H1 (cell line): ENCODE measurements around the gene SEMA4C. TPM values are rescaled to one million over a fixed set of nuclear protein-coding genes. Genes with fewer than 3 reads are reported as not detected.

Experiments used
- CTCF ChIA-PET: fragments of 300-600 bp; sonication (Branson Sonifier 250); formaldehyde crosslinking; loops from one replicate; lab custom pipeline; 2021; ENCODE audit not compliant: partially characterized antibody; lab: Charles Lee
- POLR2A ChIA-PET: fragments of 300-600 bp; sonication (Branson Sonifier 250); formaldehyde crosslinking; loops from one replicate; lab custom pipeline; 2021; ENCODE audit warnings: inconsistent platforms; ENCODE audit not compliant: partially characterized antibody; lab: Charles Lee
- DNase-seq, 2 experiments: peaks; one replicate each; pipeline versions ENCODE4 v3.0.0 to v3.0.0-alpha.2; 2010 to 2022; ENCODE audit warnings: low spot score in 2 of 2, low read depth in 1 of 2, mixed read lengths in 1 of 2
- FAIRE-seq: peaks from 2 replicates; lab custom pipeline; 2011; peaks lifted over from hg19 to GRCh38; lab: Jason Lieb, UNC
- H2AFZ ChIP-seq: 2 replicates; pipeline ENCODE4 v1.8.1; 2012; ENCODE audit warnings: low read length, inconsistent platforms
- H2AK5ac ChIP-seq: 2 replicates; pipeline ENCODE4 v1.6.1; 2013; ENCODE audit warnings: low read depth, low read length
- H2BK120ac ChIP-seq: replicated peaks from 2 replicates; pipeline ENCODE3; 2013; ENCODE audit warnings: low read depth, low read length, inconsistent platforms
- H2BK12ac ChIP-seq: 2 replicates; pipeline ENCODE4 v1.6.1; 2013; ENCODE audit warnings: low read depth, low read length
- H2BK15ac ChIP-seq: 2 replicates; pipeline ENCODE4 v1.6.1; 2013; ENCODE audit warnings: low read length
- H2BK20ac ChIP-seq: 2 replicates; pipeline ENCODE4 v1.6.1; 2013; ENCODE audit warnings: low read length
- H2BK5ac ChIP-seq: 2 replicates; pipeline ENCODE4 v1.6.1; 2013; ENCODE audit warnings: low read depth, low read length
- H3K14ac ChIP-seq: 2 replicates; pipeline ENCODE4 v1.6.1; 2013; ENCODE audit warnings: inconsistent platforms; ENCODE audit not compliant: insufficient read length
- H3K18ac ChIP-seq: 2 replicates; pipeline ENCODE4 v1.6.1; 2013; ENCODE audit warnings: low read length; ENCODE audit errors: extremely low read depth
- H3K23ac ChIP-seq: 2 replicates; pipeline ENCODE4 v1.6.1; 2013; ENCODE audit warnings: inconsistent platforms; ENCODE audit not compliant: insufficient read length
- H3K23me2 ChIP-seq: 2 replicates; pipeline ENCODE4 v1.6.1; 2013; ENCODE audit warnings: low read depth, low read length
- H3K27ac ChIP-seq: 2 replicates; pipeline ENCODE4 v1.6.1; 2011; ENCODE audit warnings: low read depth, low read length, inconsistent platforms
- H3K27me3 ChIP-seq, 4 experiments: replicated peaks in 1 of 4; 1 replicate in 1 of 4; 2 replicates in 3 of 4; pipeline versions ENCODE4 v1.6.1 to v1.8.1; 2011 to 2013; ENCODE audit warnings: low read length in 3 of 4, mild to moderate bottlenecking in 3 of 4, inconsistent platforms in 2 of 4, mixed read lengths in 2 of 4, moderate library complexity in 1 of 4; ENCODE audit not compliant: control insufficient read depth in 3 of 4, insufficient read depth in 3 of 4; ENCODE audit errors: extremely low read depth in 1 of 4
- H3K36me3 ChIP-seq, 4 experiments: 2 replicates each; pipeline versions ENCODE4 v1.6.1 to v1.8.1; 2011 to 2013; ENCODE audit warnings: mild to moderate bottlenecking in 4 of 4, low read length in 3 of 4, moderate library complexity in 2 of 4, control low read depth in 1 of 4, inconsistent platforms in 1 of 4; ENCODE audit not compliant: insufficient read depth in 4 of 4, control insufficient read depth in 2 of 4
- H3K4ac ChIP-seq: replicated peaks from 2 replicates; pipeline ENCODE3; 2013; ENCODE audit warnings: low read length, low read depth, mixed read lengths, inconsistent platforms; ENCODE audit not compliant: insufficient read length
- H3K4me1 ChIP-seq, 4 experiments: replicated peaks in 1 of 4; 1 replicate in 1 of 4; 2 replicates in 3 of 4; pipeline versions ENCODE4 v1.6.1 to v1.8.1; 2011 to 2013; ENCODE audit warnings: low read length in 3 of 4, inconsistent platforms in 2 of 4, mixed read lengths in 1 of 4; ENCODE audit not compliant: insufficient read depth in 4 of 4, control insufficient read depth in 3 of 4
- H3K4me2 ChIP-seq, 2 experiments: 2 replicates each; pipeline versions ENCODE4 v1.6.1 to v1.8.1; 2011 to 2013; ENCODE audit warnings: low read depth in 2 of 2, low read length in 2 of 2, control low read depth in 1 of 2, inconsistent platforms in 1 of 2, mild to moderate bottlenecking in 1 of 2; ENCODE audit not compliant: insufficient read depth in 1 of 2
- H3K4me3 ChIP-seq, 4 experiments: fragments of 200-600, 300-600 bp in 1 of 4; sonication (generic), shearing (Covaris generic), sonication (Bioruptor Twin) in 1 of 4; 2 replicates each; pipeline versions ENCODE4 v1.5.1 to v1.8.1; 2011 to 2016; ENCODE audit warnings: low read length in 4 of 4, low read depth in 3 of 4, control low read depth in 2 of 4, inconsistent platforms in 2 of 4, mild to moderate bottlenecking in 2 of 4, mixed read lengths in 1 of 4, moderate library complexity in 1 of 4; ENCODE audit not compliant: insufficient read depth in 2 of 4; ENCODE audit errors: extremely low read depth in 1 of 4
- H3K56ac ChIP-seq: replicated peaks from 2 replicates; pipeline ENCODE3; 2013; ENCODE audit warnings: low read depth, mild to moderate bottlenecking, mixed read lengths, low read length, inconsistent platforms; ENCODE audit not compliant: insufficient read length
- H3K79me1 ChIP-seq: 2 replicates; pipeline ENCODE4 v1.6.1; 2013; ENCODE audit warnings: low read depth, low read length, control low read depth
- H3K79me2 ChIP-seq, 2 experiments: 2 replicates each; pipeline versions ENCODE4 v1.6.1 to v1.8.1; 2012 to 2013; ENCODE audit warnings: low read length in 2 of 2, mild to moderate bottlenecking in 2 of 2, inconsistent platforms in 1 of 2; ENCODE audit not compliant: insufficient read depth in 2 of 2, control insufficient read depth in 1 of 2
- H3K9ac ChIP-seq, 4 experiments: replicated peaks in 1 of 4; 1 replicate in 1 of 4; 2 replicates in 3 of 4; pipeline versions ENCODE4 v1.6.1 to v1.8.1; 2011 to 2013; ENCODE audit warnings: low read depth in 3 of 4, low read length in 3 of 4, control low read depth in 2 of 4, mild to moderate bottlenecking in 2 of 4, moderate library complexity in 2 of 4, inconsistent platforms in 1 of 4; ENCODE audit errors: extremely low read depth in 1 of 4
- H3K9me3 ChIP-seq, 2 experiments: 2 replicates each; pipeline versions ENCODE4 v1.6.1 to v1.8.1; 2012 to 2013; ENCODE audit warnings: mild to moderate bottlenecking in 2 of 2, moderate library complexity in 2 of 2, control low read depth in 1 of 2, inconsistent platforms in 1 of 2, low read depth in 1 of 2, low read length in 1 of 2, mixed read lengths in 1 of 2; ENCODE audit not compliant: insufficient read depth in 2 of 2
- H4K20me1 ChIP-seq, 2 experiments: replicated peaks in 1 of 2; 2 replicates each; pipeline versions ENCODE3 to v1.8.1; 2011 to 2013; ENCODE audit warnings: inconsistent platforms in 2 of 2, low read length in 2 of 2, mild to moderate bottlenecking in 1 of 2; ENCODE audit not compliant: insufficient read depth in 2 of 2, control insufficient read depth in 1 of 2
- H4K5ac ChIP-seq: 2 replicates; pipeline ENCODE4 v1.6.1; 2013; ENCODE audit warnings: low read length, low read depth, mixed read lengths, inconsistent platforms; ENCODE audit not compliant: insufficient read length
- H4K8ac ChIP-seq: 2 replicates; pipeline ENCODE4 v1.8.0; 2013; ENCODE audit warnings: mild to moderate bottlenecking, moderate library complexity, low read length, inconsistent platforms; ENCODE audit not compliant: insufficient read depth; ENCODE audit errors: extremely low read depth
- H4K91ac ChIP-seq: replicated peaks from 2 replicates; pipeline ENCODE3; 2013; ENCODE audit warnings: low read length, mixed read lengths, inconsistent platforms; ENCODE audit not compliant: insufficient read length
- CREB1 ChIP-seq: IDR thresholded peaks from 2 replicates; pipeline ENCODE4 v1.6.1; 2012; ENCODE audit warnings: inconsistent platforms
- JUN ChIP-seq: IDR thresholded peaks from 2 replicates; pipeline ENCODE4 v1.6.1; 2011; ENCODE audit warnings: low read depth, mild to moderate bottlenecking, improper control_type of control experiment, low read length
- JUND ChIP-seq: IDR thresholded peaks from 2 replicates; pipeline ENCODE4 v1.6.1; 2011; ENCODE audit warnings: mild to moderate bottlenecking, improper control_type of control experiment, low read length
- KDM1A ChIP-seq: fragments of 200-600, 300-600 bp; sonication (generic); IDR thresholded peaks from 2 replicates; pipeline ENCODE4 v1.7.1; 2016; ENCODE audit warnings: mild to moderate bottlenecking, low read length, borderline replicate concordance
- POLR2AphosphoS5 ChIP-seq: IDR thresholded peaks from 2 replicates; pipeline ENCODE4 v1.6.1; 2011; ENCODE audit warnings: low read depth, low read length
- SP2 ChIP-seq: IDR thresholded peaks from 2 replicates; pipeline ENCODE4 v1.6.1; 2012; ENCODE audit warnings: mild to moderate bottlenecking, low read length, inconsistent platforms
- TAF7 ChIP-seq: optimal IDR thresholded peaks from 2 replicates; pipeline ENCODE3; 2011; ENCODE audit warnings: low read depth, mild to moderate bottlenecking, inconsistent platforms, low read length, moderate library complexity, borderline replicate concordance
- TEAD4 ChIP-seq: IDR thresholded peaks from 2 replicates; pipeline ENCODE4 v1.6.1; 2012; ENCODE audit warnings: low read depth, low read length, inconsistent platforms, mixed read lengths
- ZNF274 ChIP-seq: IDR thresholded peaks from 2 replicates; pipeline ENCODE4 v1.7.0; 2012; ENCODE audit warnings: low read length, borderline replicate concordance; ENCODE audit errors: extremely low read depth
- WGBS, 2 experiments: shearing (Covaris generic) in 1 of 2; methylation state at CpG; one replicate each; pipeline versions ENCODE4 v1.1.6 to v1.1.7; 2013 to 2015; ENCODE audit warnings: low lambda C conversion rate in 2 of 2, mixed read lengths in 2 of 2, inconsistent platforms in 1 of 2, low coverage in 1 of 2, missing lambda C conversion rate in 1 of 2; ENCODE audit not compliant: insufficient replicate concordance in 2 of 2, insufficient coverage in 1 of 2, insufficient read length in 1 of 2; ENCODE audit errors: extremely low coverage in 1 of 2, missing lambda C conversion rate in 1 of 2; 5-methylcytosine and 5-hydroxymethylcytosine counted together
- polyA plus RNA-seq, 7 experiments: library from polyadenylated mRNA; depleted of rRNA in 3 of 7; stranded (reverse) in 5 of 7; unstranded in 2 of 7; fragments of >200 nt in 5 of 7; fragments of 200-250 nt in 2 of 7; gene quantifications; 1 replicate in 5 of 7; 2 replicates in 1 of 7; 4 replicates in 1 of 7; pipeline versions ENCODE4 v1.2.1 to v1.2.3, GENCODE V29; 2011 to 2013; ENCODE audit warnings: missing spikeins in 2 of 7, mixed read lengths in 2 of 7
- total RNA-seq: library from RNA; stranded (reverse); fragmentation: NEBNext Ultra II Directional; extraction: Animal tissue kit (Norgen Biotek cat#: 25700); gene quantifications from 2 replicates; pipeline ENCODE4 v1.2.1, GENCODE V29; 2021
- TF ChIP-seq, protein P1 (sequence below): IDR thresholded peaks from 2 replicates; pipeline ENCODE4 v1.6.1; 2011; ENCODE audit warnings: low read depth, mild to moderate bottlenecking, low read length; ENCODE audit not compliant: insufficient read depth

The SEMA4C gene
- total and polyA plus RNA-seq, 2 of the 8 experiments (the other 6 are each of a cell fraction or from before 2014, with no cell fraction given), result 47.5 to 67.3 TPM

DNA sequence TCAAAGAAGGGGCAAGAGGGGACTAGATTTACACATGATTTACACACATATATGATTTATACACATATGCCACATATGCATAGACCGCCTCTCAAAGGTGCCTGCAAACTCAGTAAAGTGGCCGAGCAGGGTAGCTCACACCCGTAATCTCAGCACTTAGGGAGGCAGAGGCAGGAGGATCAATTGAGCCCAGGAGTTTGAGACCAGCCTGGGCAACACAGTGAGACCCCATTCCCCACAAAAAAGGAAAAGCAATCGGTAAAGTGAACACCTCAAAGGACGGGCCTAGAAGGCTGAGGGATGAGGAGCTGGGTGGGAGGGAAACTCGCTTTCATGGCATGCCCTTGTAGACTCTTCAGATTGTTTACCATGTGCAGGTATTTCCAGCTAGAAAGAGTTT, 17.2 kb downstream of the SEMA4C start:
- Histone ChIP-seq H3K4me2 (no peak overlapping the region), H3K79me2 (peaks cover 0 to 17% of the 10 kb centered on the region in 2 experiments; a peak in 3 of 4 replicates), H3K4ac (no peak overlapping the region), H3K9ac (no peak overlapping the region), H4K20me1 (peaks cover 4 to 7% of the 10 kb centered on the region in 2 experiments), H3K27ac (no peak overlapping the region), H3K23ac (no peak overlapping the region), H4K8ac (no peak overlapping the region), H2BK12ac (no peak overlapping the region), H2BK5ac (no peak overlapping the region), H3K36me3 (peaks cover 2 to 37% (median 17%) of the 10 kb centered on the region in 4 experiments; a peak in 5 of 8 replicates), H3K4me3 (no peak overlapping the region), H3K79me1 (peaks cover 7% of the 10 kb centered on the region; the same call in 1 of the 2 replicates), H4K5ac (no peak overlapping the region), H2BK20ac (no peak overlapping the region), H3K23me2 (peaks cover 5% of the 10 kb centered on the region; the same call in 1 of the 2 replicates), H2BK120ac (no peak overlapping the region), H3K4me1 (peaks cover 0 to 6% (median 3%) of the 10 kb centered on the region in 4 experiments; a peak in 3 of 7 replicates), H3K27me3 (no peaks in the 10 kb centered on the region), H4K91ac (no peak overlapping the region), H3K18ac (no peak overlapping the region), H2AFZ (no peak overlapping the region), H3K14ac (no peak overlapping the region), H2AK5ac (no peak overlapping the region), H3K9me3 (no peaks in the 10 kb centered on the region), H2BK15ac (no peak overlapping the region), H3K56ac (no peak overlapping the region)
- no peak for FAIRE-seq
- POLR2A ChIA-PET, result interaction anchor here (1.0 to 1.5 kb wide), 2 partner anchors 9 to 13 kb away, joined by 4 read pairs; partner anchors contain the start of gene ANKRD23
- 94% methylated on average over 6 of the region's 6 CpGs; no CpG with 5 or more reads in 1 of the 2 experiments for WGBS, 2 experiments
- TF ChIP-seq JUND, result no peak
- no peak for TF ChIP-seq POLR2AphosphoS5
- TF ChIP-seq SP2, result no peak
- TF ChIP-seq, protein P1, sequence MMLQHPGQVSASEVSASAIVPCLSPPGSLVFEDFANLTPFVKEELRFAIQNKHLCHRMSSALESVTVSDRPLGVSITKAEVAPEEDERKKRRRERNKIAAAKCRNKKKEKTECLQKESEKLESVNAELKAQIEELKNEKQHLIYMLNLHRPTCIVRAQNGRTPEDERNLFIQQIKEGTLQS, result no peak
- TF ChIP-seq KDM1A, result no peak
- TF ChIP-seq CREB1, result no peak
- TF ChIP-seq TEAD4, result no peak
- TF ChIP-seq TAF7, result no peak
- TF ChIP-seq ZNF274, result no peak
- TF ChIP-seq JUN, result no peak
- DNase-seq, result no peak
- CTCF ChIA-PET, result interaction anchor here (1.9 kb wide), 1 partner anchor 99 kb away, joined by 7 read pairs; no protein-coding TSS in a partner anchor
